ENCODE measurements around the gene CCDC197.

CCDC197 gene

GRCh38 chr14:94019329-94019728, 22.2 kb downstream of the CCDC197 start:
- Histone ChIP-seq H3K9me2 (replicated peaks; ENCODE audit: insufficient read depth, low read length) (no peaks in the 10 kb centered on the region), H3K79me2 (ENCODE audit: insufficient read depth, low read length) (no peaks in the 10 kb centered on the region), H3F3A (ENCODE audit: insufficient read depth) (no peaks in the 10 kb centered on the region), H3K9me3 (ENCODE audit: insufficient read depth, low read length) (no peaks in the 10 kb centered on the region), H2AFZ (ENCODE audit: low read depth, low read length, severe bottlenecking) (no peak overlapping the region), H4K20me1 (ENCODE audit: low read depth, low read length) (no peaks in the 10 kb centered on the region), H3K4me3 (ENCODE audit: insufficient read depth, low read length, poor library complexity, severe bottlenecking) (no peak overlapping the region), H3K9ac (ENCODE audit: low read length) (no peak overlapping the region), H3K27ac (ENCODE audit: low read depth, low read length) (no peak overlapping the region), H3K4me2 (ENCODE audit: low read depth, low read length, poor library complexity, severe bottlenecking) (no peak overlapping the region), H3K27me3 (ENCODE audit: low read length) (no peaks in the 10 kb centered on the region), H3K36me3 (ENCODE audit: low read length) (no peaks in the 10 kb centered on the region)
- TF ChIP-seq EZH2phosphoT487 (conservative IDR thresholded peaks at IDR 0.05; ENCODE audit: low read length): no peak
- TF ChIP-seq CTCF (IDR thresholded peaks at IDR 0.05; ENCODE audit: insufficient read depth, low read length, poor library complexity, severe bottlenecking): no peak

- H2AFZ ChIP-seq (ENCODE audit: low read depth, low read length, severe bottlenecking): no peak overlapping the region
- H3K27me3 ChIP-seq (ENCODE audit: low read length): no peaks in the 10 kb centered on the region
- H3K9me2 ChIP-seq (replicated peaks; ENCODE audit: insufficient read depth, low read length): no peaks in the 10 kb centered on the region
- no peaks in the 10 kb centered on the region for H3K36me3 ChIP-seq (ENCODE audit: low read length)
- no peak overlapping the region for H3K9ac ChIP-seq (ENCODE audit: low read length)
- H3K79me2 ChIP-seq (ENCODE audit: insufficient read depth, low read length): no peaks in the 10 kb centered on the region
- no peaks in the 10 kb centered on the region for H4K20me1 ChIP-seq (ENCODE audit: low read depth, low read length)
- no peak for TF ChIP-seq EZH2phosphoT487 (conservative IDR thresholded peaks at IDR 0.05; ENCODE audit: low read length)
- no peak for TF ChIP-seq CTCF (IDR thresholded peaks at IDR 0.05; ENCODE audit: insufficient read depth, low read length, poor library complexity, severe bottlenecking)
- no peak overlapping the region for H3K27ac ChIP-seq (ENCODE audit: low read depth, low read length)
- no peak overlapping the region for H3K4me2 ChIP-seq (ENCODE audit: low read depth, low read length, poor library complexity, severe bottlenecking)
- H3K4me3 ChIP-seq (ENCODE audit: insufficient read depth, low read length, poor library complexity, severe bottlenecking): no peak overlapping the region
- H3K9me3 ChIP-seq (ENCODE audit: insufficient read depth, low read length): no peaks in the 10 kb centered on the region
- no peaks in the 10 kb centered on the region for H3F3A ChIP-seq (ENCODE audit: insufficient read depth)
Measured at GRCh38 chr14:94020267-94020666, 23.2 kb downstream of the CCDC197 start.

GRCh38 chr14:94021001-94021400, 23.9 kb downstream of the CCDC197 start:
- H3K27ac ChIP-seq (ENCODE audit: low read depth, low read length): no peak overlapping the region
- no peaks in the 10 kb centered on the region for H3F3A ChIP-seq (ENCODE audit: insufficient read depth)
- no peaks in the 10 kb centered on the region for H3K36me3 ChIP-seq (ENCODE audit: low read length)
- no peaks in the 10 kb centered on the region for H3K27me3 ChIP-seq (ENCODE audit: low read length)
- no peaks in the 10 kb centered on the region for H3K79me2 ChIP-seq (ENCODE audit: insufficient read depth, low read length)
- no peaks in the 10 kb centered on the region for H4K20me1 ChIP-seq (ENCODE audit: low read depth, low read length)
- no peak for TF ChIP-seq EZH2phosphoT487 (conservative IDR thresholded peaks at IDR 0.05; ENCODE audit: low read length)
- TF ChIP-seq CTCF (IDR thresholded peaks at IDR 0.05; ENCODE audit: insufficient read depth, low read length, poor library complexity, severe bottlenecking): no peak
- no peak overlapping the region for H3K4me2 ChIP-seq (ENCODE audit: low read depth, low read length, poor library complexity, severe bottlenecking)
- no peak overlapping the region for H2AFZ ChIP-seq (ENCODE audit: low read depth, low read length, severe bottlenecking)
- no peaks in the 10 kb centered on the region for H3K9me3 ChIP-seq (ENCODE audit: insufficient read depth, low read length)
- H3K9ac ChIP-seq (ENCODE audit: low read length): no peak overlapping the region
- H3K9me2 ChIP-seq (replicated peaks; ENCODE audit: insufficient read depth, low read length): no peaks in the 10 kb centered on the region
- no peak overlapping the region for H3K4me3 ChIP-seq (ENCODE audit: insufficient read depth, low read length, poor library complexity, severe bottlenecking)

Data from SU-DHL-6 (cell line).